Pancreas (tissue), 10 donors: ENCODE results near the gene UTRN. TPM values are rescaled to one million over a fixed set of nuclear protein-coding genes. Genes with fewer than 3 reads are reported as not detected.

Source experiments
- ATAC-seq, 4 donors: fragments of 200-7000 bp; cut with Tn5 transposase; one replicate each; pipeline versions ENCODE4 v1.8.0 to v1.9.1; 2020; ENCODE audit warnings: mild to moderate bottlenecking in 4 of 4, moderate library complexity in 4 of 4
- DNase-seq, 6 donors: peaks; one replicate each; pipeline ENCODE4 v3.0.0-alpha.2; 2020
- FAIRE-seq: peaks from 2 replicates; lab custom pipeline; 2012; peaks lifted over from hg19 to GRCh38; lab: Jason Lieb, UNC
- H3K27ac ChIP-seq, 4 donors: fragments of 200-600 bp; sonication (generic); 1 replicate in 3 of 4; 2 replicates in 1 of 4; pipeline versions ENCODE4 v1.5.0 to v1.8.0; 2020
- H3K27me3 ChIP-seq, 4 donors: fragments of 200-600 bp; one replicate each; pipeline ENCODE4 v1.8.0; 2021
- H3K36me3 ChIP-seq, 3 donors: fragments of 200-600 bp; sonication (generic) in 1 of 3; one replicate each; pipeline versions ENCODE4 v1.5.0 to v1.8.0; 2020 to 2021
- H3K4me1 ChIP-seq, 3 donors: fragments of 200-600 bp; one replicate each; pipeline ENCODE4 v1.8.0; 2021
- H3K4me3 ChIP-seq, 4 donors: fragments of 200-600 bp; sonication (generic) in 2 of 4; one replicate each; pipeline versions ENCODE4 v1.5.0 to v1.8.0; 2020 to 2021
- H3K9me3 ChIP-seq, 4 donors: fragments of 200-600 bp; one replicate each; pipeline ENCODE4 v1.8.0; 2021
- CTCF ChIP-seq, 4 donors: fragments of 200-600 bp; sonication (generic) in 3 of 4; IDR thresholded peaks; one replicate each; pipeline versions ENCODE4 v1.5.0 to v1.8.0; 2021; ENCODE audit warnings: antibody characterized with exemption in 4 of 4
- WGBS, 2 donors: extraction: QIAGEN DNeasy Blood & Tissue Kit; methylation state at CpG; one replicate each; pipeline ENCODE4 v1.1.7; 2013; 5-methylcytosine and 5-hydroxymethylcytosine counted together
- intact Hi-C, 3 donors: fragments of 100-400 bp; cut with DNase I; formaldehyde crosslinking; loops; one replicate each; pipeline versions ENCODE4 v1.11.1 to v1.14.2; 2022
- polyA plus RNA-seq, 2 donors: library from polyadenylated mRNA; stranded (reverse); fragments of 200-250 nt; gene quantifications; one replicate each; pipeline ENCODE4 v1.2.3, GENCODE V29; 2013
- total RNA-seq, 6 donors: library from RNA; stranded (reverse); fragmentation: NEBNext Ultra II Directional in 4 of 6; extraction: Animal tissue kit (Norgen Biotek cat#: 25700) in 4 of 6; gene quantifications; one replicate each; pipeline versions ENCODE4 v1.2.1 to v1.2.4, GENCODE V29; 2021 to 2023
- donor health status: healthy with polysubstance abuse.
- donor health status: DM: no; HTN: no; CAD: no; lungs with moderate emphysema.
- donor health status: DM: no; HTN: no; CAD: no.
- donor health status: control.
- donor health status: control.
- donor health status: Bipolar disorder and iron deficiency.
- donor health status: DM: yes; HTN: yes; CAD: no.
- donor health status: DM: no; HTN: no; CAD: no.
- donor health status: DM: no; HTN: no; CAD: no.
- donor health status: DM: yes; HTN: yes; CAD: no.

UTRN gene
- total and polyA plus RNA-seq, 8 donors: 10.0 to 116 (median 82.9) TPM

GRCh38 chr6:144297511-144298100, 12.5 kb downstream of the UTRN start:
- Histone ChIP-seq H3K4me1 (peaks cover 21 to 39% (median 29%) of the 10 kb centered on the region in 3 donors), H3K9me3 (no peaks in the 10 kb centered on the region), H3K4me3 (peak overlapping the region in 2 of 4 donors; percentile 13 to 25), H3K27me3 (no peaks in the 10 kb centered on the region), H3K27ac (peak overlapping the region; percentile 18 to 74 (median 46)), H3K36me3 (no peaks in the 10 kb centered on the region)
- intact Hi-C loops: no loop called here
- FAIRE-seq (no peak), DNase-seq (no peak), ATAC-seq (peak; percentile 56 to 68 (median 64))
- WGBS, 2 donors: 7 to 11% methylated on average over 3 of the region's 3 CpGs
- TF ChIP-seq CTCF (IDR thresholded peaks at IDR 0.05): no peak

- TF ChIP-seq CTCF (IDR thresholded peaks at IDR 0.05): no peak
- Histone ChIP-seq H3K9me3 (no peaks in the 10 kb centered on the region), H3K36me3 (no peaks in the 10 kb centered on the region), H3K4me3 (peak overlapping the region in 2 of 4 donors; percentile 13 to 25), H3K27me3 (no peaks in the 10 kb centered on the region), H3K4me1 (peaks cover 21 to 39% (median 29%) of the 10 kb centered on the region in 3 donors), H3K27ac (peak overlapping the region in 2 of 4 donors; percentile 73 to 74)
- ATAC-seq: peak; percentile 47 to 74 (median 68)
- WGBS, 2 donors: 19 to 25% methylated on average over 5 of the region's 5 CpGs
- intact Hi-C loops: no loop called here
- FAIRE-seq: peak; percentile 37
- peak in 2 of 6 donors; percentile 28 to 40 for DNase-seq
These were observed 13.1 kb downstream of the UTRN start for GRCh38 chr6:144298194-144298593.

- Histone ChIP-seq H3K4me3 (peak overlapping the region in 2 of 4 donors; percentile 13 to 25), H3K27ac (peak overlapping the region in 3 of 4 donors; percentile 24 to 74 (median 73)), H3K4me1 (peaks cover 21 to 39% (median 29%) of the 10 kb centered on the region in 3 donors), H3K27me3 (no peaks in the 10 kb centered on the region), H3K36me3 (no peaks in the 10 kb centered on the region), H3K9me3 (no peaks in the 10 kb centered on the region)
- DNase-seq: no peak
- intact Hi-C loops: no loop called here
- TF ChIP-seq CTCF (IDR thresholded peaks at IDR 0.05): no peak
- 36 to 41% methylated on average over 1 of the region's 1 CpG for WGBS, 2 donors
- FAIRE-seq: no peak
- no peak for ATAC-seq
These were observed 13.8 kb downstream of the UTRN start for GRCh38 chr6:144298916-144299315.

- no peak overlapping the region for H3K4me3 ChIP-seq
- TF ChIP-seq CTCF (IDR thresholded peaks at IDR 0.05): no peak
- 87 to 89% methylated on average over 5 of the region's 5 CpGs for WGBS, 2 donors
- no peaks in the 10 kb centered on the region for H3K27me3 ChIP-seq
- H3K4me1 ChIP-seq: peaks cover 5 to 17% (median 15%) of the 10 kb centered on the region in 3 donors
- FAIRE-seq (no peak), DNase-seq (no peak), ATAC-seq (no peak)
- H3K27ac ChIP-seq: no peak overlapping the region
- H3K36me3 ChIP-seq: no peaks in the 10 kb centered on the region
- H3K9me3 ChIP-seq: no peaks in the 10 kb centered on the region
- intact Hi-C loops: no loop called here
These were observed 17.7 kb downstream of the UTRN start for GRCh38 chr6:144302701-144303372.
